Neural progenitor cell (in vitro differentiated cells): ENCODE results near the gene ITPR2. TPM values are rescaled to one million over a fixed set of nuclear protein-coding genes. Genes with fewer than 3 reads are reported as not detected.

Experiments
- DNase-seq: peaks from one replicate; pipeline ENCODE4 v3.0.0-alpha.2; 2016; ENCODE audit warnings: low spot score
- H2AFZ ChIP-seq: fragments of 200-600 bp; sonication (generic); replicated peaks from 2 replicates; pipeline ENCODE4 v1.6.1; 2016; ENCODE audit warnings: antibody characterized with exemption
- H3F3A ChIP-seq: fragments of 200-600 bp; sonication (generic); 2 replicates; pipeline ENCODE4 v1.6.1; 2016; ENCODE audit warnings: antibody characterized with exemption, low read depth
- H3K27ac ChIP-seq: fragments of 200-600 bp; sonication (generic); 2 replicates; pipeline ENCODE4 v1.5.1; 2016; ENCODE audit warnings: mild to moderate bottlenecking
- H3K27me3 ChIP-seq: fragments of 200-600 bp; sonication (generic); 2 replicates; pipeline ENCODE4 v1.6.1; 2016; ENCODE audit warnings: mild to moderate bottlenecking, moderate library complexity
- H3K36me3 ChIP-seq: fragments of 200-600 bp; sonication (generic); 2 replicates; pipeline ENCODE4 v1.5.1; 2016
- H3K4me1 ChIP-seq: fragments of 200-600 bp; sonication (generic); 2 replicates; pipeline ENCODE4 v1.6.1; 2016; ENCODE audit warnings: mixed run types
- H3K4me2 ChIP-seq: fragments of 200-600 bp; sonication (generic); 2 replicates; pipeline ENCODE4 v1.6.1; 2016
- H3K4me3 ChIP-seq: fragments of 200-600 bp; sonication (generic); 2 replicates; pipeline ENCODE4 v1.5.1; 2016
- H3K79me2 ChIP-seq: fragments of 200-600 bp; sonication (generic); 2 replicates; pipeline ENCODE4 v1.6.1; 2016; ENCODE audit warnings: low read depth
- H3K9ac ChIP-seq: fragments of 200-600 bp; sonication (generic); 2 replicates; pipeline ENCODE4 v1.6.1; 2016
- H3K9me3 ChIP-seq: fragments of 200-600 bp; sonication (generic); 2 replicates; pipeline ENCODE4 v1.5.1; 2016; ENCODE audit warnings: low read depth
- H4K20me1 ChIP-seq: fragments of 200-600 bp; sonication (generic); 2 replicates; pipeline ENCODE4 v1.6.1; 2016; ENCODE audit warnings: low read depth
- H3K27ac Mint-ChIP-seq: 3 replicates; pipeline ENCODE4 v1.8.0; 2021; ENCODE audit warnings: mixed read lengths
- H3K27me3 Mint-ChIP-seq: 2 replicates; pipeline ENCODE4 v1.8.0; 2022; ENCODE audit warnings: low read depth, mild to moderate bottlenecking, inconsistent platforms, moderate library complexity, mixed read lengths; ENCODE audit not compliant: insufficient read depth
- H3K36me3 Mint-ChIP-seq: 3 replicates; pipeline ENCODE4 v1.8.0; 2021; ENCODE audit warnings: mixed read lengths
- H3K4me1 Mint-ChIP-seq: 3 replicates; pipeline ENCODE4 v1.8.0; 2021; ENCODE audit warnings: mixed read lengths
- H3K4me3 Mint-ChIP-seq: 3 replicates; pipeline ENCODE4 v1.8.0; 2021; ENCODE audit warnings: mild to moderate bottlenecking, moderate library complexity, mixed read lengths
- H3K9me3 Mint-ChIP-seq: 3 replicates; pipeline ENCODE4 v1.8.0; 2020; ENCODE audit warnings: mixed read lengths
- EZH2 ChIP-seq: fragments of 200-600 bp; sonication (generic); IDR thresholded peaks from 2 replicates; pipeline ENCODE4 v1.6.1; 2017; ENCODE audit warnings: antibody characterized with exemption, mild to moderate bottlenecking, moderate library complexity
- EZH2phosphoT487 ChIP-seq: fragments of 200-600 bp; sonication (generic); IDR thresholded peaks from 2 replicates; pipeline ENCODE4 v1.6.1; 2017; ENCODE audit warnings: antibody characterized with exemption
- total RNA-seq: library from RNA; depleted of rRNA; stranded (reverse); fragments of >200 nt; gene quantifications from 2 replicates; pipeline ENCODE4 v1.2.3, GENCODE V29; 2015; ENCODE audit warnings: low replicate concordance
- TF ChIP-seq, protein P1 (sequence below): fragments of 200-600 bp; sonication (generic); IDR thresholded peaks from 2 replicates; pipeline ENCODE4 v1.5.1; 2017; ENCODE audit warnings: antibody characterized with exemption, mild to moderate bottlenecking

Gene ITPR2
- total RNA-seq, 1 donor from 2014 or later, result 11.4 TPM

DNA sequence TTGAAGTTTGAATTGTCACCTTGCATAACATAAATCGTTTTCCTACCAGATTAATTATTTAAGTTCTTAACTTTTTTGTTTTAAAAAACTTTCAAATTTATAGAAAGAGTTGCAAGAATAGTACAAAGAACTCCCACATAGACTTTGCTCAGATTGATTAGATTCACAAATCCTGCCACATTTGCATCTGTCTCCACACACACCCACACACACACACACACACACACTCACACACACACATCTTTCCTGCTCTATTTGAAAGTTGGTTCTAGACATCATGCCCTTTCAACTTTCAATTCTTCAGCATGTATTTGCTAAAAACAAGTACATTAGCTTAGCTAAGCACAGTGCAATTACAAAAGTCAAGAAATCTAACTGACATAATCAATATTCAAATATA is 184.0 kb downstream of the ITPR2 start:
- DNase-seq, result no peak
- peaks cover 5% of the 10 kb centered on the region for H3K9me3 Mint-ChIP-seq
- H3K9ac ChIP-seq, result no peak overlapping the region
- H3K27ac ChIP-seq, result no peak overlapping the region
- H3K4me3 ChIP-seq, result no peak overlapping the region
- H3F3A ChIP-seq, result peaks cover 4% of the 10 kb centered on the region
- H3K9me3 ChIP-seq, result no peaks in the 10 kb centered on the region
- no peaks in the 10 kb centered on the region for H3K36me3 Mint-ChIP-seq
- H3K4me3 Mint-ChIP-seq, result no peak overlapping the region
- no peaks in the 10 kb centered on the region for H3K79me2 ChIP-seq
- peaks cover 2% of the 10 kb centered on the region for H3K27me3 Mint-ChIP-seq
- H3K27ac Mint-ChIP-seq, result no peak overlapping the region
- peaks cover 3% of the 10 kb centered on the region for H3K4me1 Mint-ChIP-seq
- TF ChIP-seq, protein P1, sequence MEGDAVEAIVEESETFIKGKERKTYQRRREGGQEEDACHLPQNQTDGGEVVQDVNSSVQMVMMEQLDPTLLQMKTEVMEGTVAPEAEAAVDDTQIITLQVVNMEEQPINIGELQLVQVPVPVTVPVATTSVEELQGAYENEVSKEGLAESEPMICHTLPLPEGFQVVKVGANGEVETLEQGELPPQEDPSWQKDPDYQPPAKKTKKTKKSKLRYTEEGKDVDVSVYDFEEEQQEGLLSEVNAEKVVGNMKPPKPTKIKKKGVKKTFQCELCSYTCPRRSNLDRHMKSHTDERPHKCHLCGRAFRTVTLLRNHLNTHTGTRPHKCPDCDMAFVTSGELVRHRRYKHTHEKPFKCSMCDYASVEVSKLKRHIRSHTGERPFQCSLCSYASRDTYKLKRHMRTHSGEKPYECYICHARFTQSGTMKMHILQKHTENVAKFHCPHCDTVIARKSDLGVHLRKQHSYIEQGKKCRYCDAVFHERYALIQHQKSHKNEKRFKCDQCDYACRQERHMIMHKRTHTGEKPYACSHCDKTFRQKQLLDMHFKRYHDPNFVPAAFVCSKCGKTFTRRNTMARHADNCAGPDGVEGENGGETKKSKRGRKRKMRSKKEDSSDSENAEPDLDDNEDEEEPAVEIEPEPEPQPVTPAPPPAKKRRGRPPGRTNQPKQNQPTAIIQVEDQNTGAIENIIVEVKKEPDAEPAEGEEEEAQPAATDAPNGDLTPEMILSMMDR, result no peak
- TF ChIP-seq EZH2phosphoT487 (no peak), EZH2 (no peak)
- no peaks in the 10 kb centered on the region for H4K20me1 ChIP-seq
- no peak overlapping the region for H2AFZ ChIP-seq
- H3K4me2 ChIP-seq, result no peak overlapping the region
- H3K27me3 ChIP-seq, result no peaks in the 10 kb centered on the region
- H3K4me1 ChIP-seq, result peaks cover 24% of the 10 kb centered on the region
- no peaks in the 10 kb centered on the region for H3K36me3 ChIP-seq

DNA sequence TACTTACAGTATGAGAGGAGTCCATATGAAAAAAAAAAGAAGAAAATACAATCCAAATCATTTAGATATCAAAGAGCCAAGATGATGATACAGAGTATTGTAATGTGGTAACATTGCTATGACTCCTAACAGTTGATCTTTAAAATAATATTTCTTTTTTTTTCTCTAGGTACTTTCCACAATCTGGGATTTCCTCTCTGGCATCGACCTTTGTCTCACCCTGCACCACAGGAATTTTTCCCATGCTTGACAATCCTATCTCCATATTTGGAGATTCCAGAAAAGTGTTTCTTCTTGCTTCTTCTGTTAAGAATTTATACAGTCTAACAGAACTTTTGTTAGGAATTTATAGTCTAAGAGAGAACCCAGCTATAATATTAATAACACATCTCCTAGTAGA is 184.4 kb downstream of the ITPR2 start:
- H3K4me3 Mint-ChIP-seq, result no peak overlapping the region
- H3K36me3 ChIP-seq, result no peaks in the 10 kb centered on the region
- no peak overlapping the region for H3K4me2 ChIP-seq
- H3K36me3 Mint-ChIP-seq, result no peaks in the 10 kb centered on the region
- H3K27me3 Mint-ChIP-seq, result peaks cover 2% of the 10 kb centered on the region
- no peak overlapping the region for H3K9ac ChIP-seq
- H3K27me3 ChIP-seq, result no peaks in the 10 kb centered on the region
- peaks cover 28% of the 10 kb centered on the region for H3K4me1 ChIP-seq
- DNase-seq, result no peak
- peaks cover 7% of the 10 kb centered on the region for H3K4me1 Mint-ChIP-seq
- no peak overlapping the region for H2AFZ ChIP-seq
- H3K9me3 Mint-ChIP-seq, result peaks cover 5% of the 10 kb centered on the region
- H3K27ac ChIP-seq, result no peak overlapping the region
- H3K27ac Mint-ChIP-seq, result no peak overlapping the region
- H3K4me3 ChIP-seq, result no peak overlapping the region
- H3K79me2 ChIP-seq, result no peaks in the 10 kb centered on the region
- peaks cover 7% of the 10 kb centered on the region for H3F3A ChIP-seq
- H4K20me1 ChIP-seq, result no peaks in the 10 kb centered on the region
- TF ChIP-seq EZH2phosphoT487, result no peak
- no peaks in the 10 kb centered on the region for H3K9me3 ChIP-seq

DNA sequence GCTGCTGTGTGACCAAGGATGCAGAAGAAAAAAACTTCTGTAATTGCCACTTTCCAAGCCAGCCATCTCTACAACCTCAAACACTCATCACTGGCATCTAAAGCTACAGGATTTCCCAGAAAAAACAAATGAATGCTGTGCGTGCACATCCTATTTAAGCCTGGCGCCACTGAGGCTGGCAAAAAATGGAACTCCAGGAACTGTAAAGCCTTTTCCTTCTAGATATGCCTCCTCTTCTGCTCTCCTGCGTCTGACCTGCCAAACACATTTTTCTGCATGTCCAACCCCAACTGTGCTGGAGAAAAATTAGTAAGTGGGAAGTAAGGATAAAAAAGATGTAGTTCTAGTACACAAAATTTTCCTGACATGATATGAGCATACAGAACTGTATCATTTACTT is 184.9 kb downstream of the ITPR2 start:
- no peaks in the 10 kb centered on the region for H3K9me3 ChIP-seq
- H3K27me3 ChIP-seq, result no peaks in the 10 kb centered on the region
- peaks cover 8% of the 10 kb centered on the region for H3F3A ChIP-seq
- no peak for DNase-seq
- H3K36me3 Mint-ChIP-seq, result no peaks in the 10 kb centered on the region
- H3K4me1 Mint-ChIP-seq, result peaks cover 8% of the 10 kb centered on the region
- no peaks in the 10 kb centered on the region for H3K79me2 ChIP-seq
- H3K4me1 ChIP-seq, result peaks cover 34% of the 10 kb centered on the region
- no peaks in the 10 kb centered on the region for H4K20me1 ChIP-seq
- H2AFZ ChIP-seq, result no peak overlapping the region
- peaks cover 2% of the 10 kb centered on the region for H3K27me3 Mint-ChIP-seq
- no peak overlapping the region for H3K4me3 ChIP-seq
- H3K9ac ChIP-seq, result no peak overlapping the region
- TF ChIP-seq, protein P1, result no peak
- TF ChIP-seq EZH2 (no peak), EZH2phosphoT487 (no peak)
- no peaks in the 10 kb centered on the region for H3K36me3 ChIP-seq
- H3K27ac Mint-ChIP-seq, result no peak overlapping the region
- H3K4me3 Mint-ChIP-seq, result no peak overlapping the region
- peaks cover 5% of the 10 kb centered on the region for H3K9me3 Mint-ChIP-seq
- H3K27ac ChIP-seq, result no peak overlapping the region
- no peak overlapping the region for H3K4me2 ChIP-seq

DNA sequence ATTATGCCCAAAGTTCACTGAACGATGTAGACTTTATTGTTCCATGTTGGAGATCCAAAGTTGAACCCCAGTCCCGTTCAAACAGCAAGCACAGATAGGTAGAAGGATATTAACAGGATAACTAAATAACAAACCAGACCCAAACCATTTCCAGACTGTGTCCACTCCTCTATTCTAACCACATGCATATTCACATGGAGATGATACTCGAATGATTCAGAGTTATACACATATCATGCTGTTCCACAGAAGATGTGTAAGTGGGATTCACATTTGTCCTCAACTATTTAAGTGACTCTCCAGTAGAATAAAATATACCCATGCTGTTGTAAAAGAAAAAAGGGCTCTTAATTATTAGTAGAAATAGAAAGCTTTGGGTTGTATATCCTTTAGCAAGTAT is 185.9 kb downstream of the ITPR2 start:
- TF ChIP-seq EZH2phosphoT487 (no peak), EZH2 (no peak)
- TF ChIP-seq, protein P1, result no peak
- no peaks in the 10 kb centered on the region for H3K36me3 Mint-ChIP-seq
- H3K9me3 Mint-ChIP-seq, result peaks cover 5% of the 10 kb centered on the region

More for the DNA sequence above, 185.9 kb downstream of the ITPR2 start:
- Histone ChIP-seq H3K27ac (no peak overlapping the region), H3K36me3 (no peaks in the 10 kb centered on the region), H2AFZ (no peak overlapping the region), H3K4me3 (no peak overlapping the region), H3F3A (peaks cover 8% of the 10 kb centered on the region), H3K79me2 (no peaks in the 10 kb centered on the region), H3K9me3 (no peaks in the 10 kb centered on the region), H3K9ac (no peak overlapping the region), H4K20me1 (no peaks in the 10 kb centered on the region), H3K27me3 (no peaks in the 10 kb centered on the region), H3K4me2 (no peak overlapping the region), H3K4me1 (peaks cover 38% of the 10 kb centered on the region)
- no peak overlapping the region for H3K4me3 Mint-ChIP-seq
- H3K27ac Mint-ChIP-seq, result no peak overlapping the region
- H3K27me3 Mint-ChIP-seq, result peaks cover 2% of the 10 kb centered on the region
- H3K4me1 Mint-ChIP-seq, result peaks cover 8% of the 10 kb centered on the region
- DNase-seq, result no peak
